Neural cell (in vitro differentiated cells): ENCODE results near the gene ZNF608.

ENCODE experiments used
- EP300 ChIP-seq: fragments of 450-650 bp; conservative IDR thresholded peaks from 2 replicates; pipeline ENCODE4 v1.6.1; 2014; ENCODE audit warnings: antibody characterized with exemption, mild to moderate bottlenecking, moderate library complexity; ENCODE audit not compliant: poor library complexity, severe bottlenecking
- EZH2 ChIP-seq: fragments of 200-600, 300-800 bp; shearing (Covaris generic), sonication (generic); IDR thresholded peaks from 2 replicates; pipeline ENCODE4 v1.6.1; 2014; ENCODE audit warnings: antibody characterized with exemption, low read length, borderline replicate concordance, mild to moderate bottlenecking; ENCODE audit not compliant: insufficient read depth, poor library complexity, severe bottlenecking
- MXI1 ChIP-seq: fragments of 450-650 bp; conservative IDR thresholded peaks from 2 replicates; pipeline ENCODE4 v1.6.1; 2014; ENCODE audit warnings: antibody characterized with exemption, mild to moderate bottlenecking; ENCODE audit not compliant: poor library complexity, severe bottlenecking
- POLR2AphosphoS5 ChIP-seq: IDR thresholded peaks from 2 replicates; pipeline ENCODE4 v1.6.1; 2012
- RAD21 ChIP-seq: fragments of 450-650 bp; conservative IDR thresholded peaks from 2 replicates; pipeline ENCODE4 v1.6.1; 2014; ENCODE audit warnings: antibody characterized with exemption, mild to moderate bottlenecking, moderate library complexity
- SMC3 ChIP-seq: fragments of 450-650 bp; conservative IDR thresholded peaks from 2 replicates; pipeline ENCODE4 v1.6.1; 2014; ENCODE audit warnings: antibody characterized with exemption, mild to moderate bottlenecking, moderate library complexity; ENCODE audit not compliant: poor library complexity
- TAF1 ChIP-seq: IDR thresholded peaks from 2 replicates; pipeline ENCODE4 v1.6.1; 2012; ENCODE audit warnings: low read depth
- TF ChIP-seq, protein P1 (sequence below): fragments of 450-650 bp; IDR thresholded peaks from 2 replicates; pipeline ENCODE4 v1.5.1; 2014; ENCODE audit warnings: antibody characterized with exemption, mild to moderate bottlenecking, moderate library complexity; ENCODE audit not compliant: poor library complexity, severe bottlenecking
- TF ChIP-seq, protein P2 (sequence below): IDR thresholded peaks from 2 replicates; pipeline ENCODE4 v1.6.1; 2012; ENCODE audit warnings: borderline replicate concordance

DNA sequence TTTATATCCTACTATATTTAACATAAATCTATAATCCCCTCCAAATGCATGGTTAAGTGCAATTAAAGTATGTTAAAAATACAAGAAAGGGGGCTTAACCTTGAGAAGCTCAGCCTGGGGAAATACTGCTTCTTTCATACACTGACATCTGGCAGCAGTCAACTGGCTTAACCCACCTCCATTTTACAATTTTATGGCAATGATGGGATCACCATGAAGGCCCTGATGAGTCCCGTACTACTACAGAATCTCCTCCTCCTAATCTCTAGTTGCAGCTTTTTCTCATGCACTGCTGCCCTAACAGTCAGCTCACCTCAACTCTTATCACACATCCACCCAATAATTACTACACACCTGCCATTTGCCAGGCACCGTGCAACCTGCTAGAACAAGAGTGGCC is 40.9 kb downstream of the ZNF608 start:
- TF ChIP-seq, protein P1, sequence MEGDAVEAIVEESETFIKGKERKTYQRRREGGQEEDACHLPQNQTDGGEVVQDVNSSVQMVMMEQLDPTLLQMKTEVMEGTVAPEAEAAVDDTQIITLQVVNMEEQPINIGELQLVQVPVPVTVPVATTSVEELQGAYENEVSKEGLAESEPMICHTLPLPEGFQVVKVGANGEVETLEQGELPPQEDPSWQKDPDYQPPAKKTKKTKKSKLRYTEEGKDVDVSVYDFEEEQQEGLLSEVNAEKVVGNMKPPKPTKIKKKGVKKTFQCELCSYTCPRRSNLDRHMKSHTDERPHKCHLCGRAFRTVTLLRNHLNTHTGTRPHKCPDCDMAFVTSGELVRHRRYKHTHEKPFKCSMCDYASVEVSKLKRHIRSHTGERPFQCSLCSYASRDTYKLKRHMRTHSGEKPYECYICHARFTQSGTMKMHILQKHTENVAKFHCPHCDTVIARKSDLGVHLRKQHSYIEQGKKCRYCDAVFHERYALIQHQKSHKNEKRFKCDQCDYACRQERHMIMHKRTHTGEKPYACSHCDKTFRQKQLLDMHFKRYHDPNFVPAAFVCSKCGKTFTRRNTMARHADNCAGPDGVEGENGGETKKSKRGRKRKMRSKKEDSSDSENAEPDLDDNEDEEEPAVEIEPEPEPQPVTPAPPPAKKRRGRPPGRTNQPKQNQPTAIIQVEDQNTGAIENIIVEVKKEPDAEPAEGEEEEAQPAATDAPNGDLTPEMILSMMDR = no peak
- TF ChIP-seq POLR2AphosphoS5 = no peak
- no peak for TF ChIP-seq RAD21
- no peak for TF ChIP-seq TAF1
- TF ChIP-seq SMC3 = no peak
- no peak for TF ChIP-seq EZH2
- TF ChIP-seq EP300 = no peak
- TF ChIP-seq, protein P2, sequence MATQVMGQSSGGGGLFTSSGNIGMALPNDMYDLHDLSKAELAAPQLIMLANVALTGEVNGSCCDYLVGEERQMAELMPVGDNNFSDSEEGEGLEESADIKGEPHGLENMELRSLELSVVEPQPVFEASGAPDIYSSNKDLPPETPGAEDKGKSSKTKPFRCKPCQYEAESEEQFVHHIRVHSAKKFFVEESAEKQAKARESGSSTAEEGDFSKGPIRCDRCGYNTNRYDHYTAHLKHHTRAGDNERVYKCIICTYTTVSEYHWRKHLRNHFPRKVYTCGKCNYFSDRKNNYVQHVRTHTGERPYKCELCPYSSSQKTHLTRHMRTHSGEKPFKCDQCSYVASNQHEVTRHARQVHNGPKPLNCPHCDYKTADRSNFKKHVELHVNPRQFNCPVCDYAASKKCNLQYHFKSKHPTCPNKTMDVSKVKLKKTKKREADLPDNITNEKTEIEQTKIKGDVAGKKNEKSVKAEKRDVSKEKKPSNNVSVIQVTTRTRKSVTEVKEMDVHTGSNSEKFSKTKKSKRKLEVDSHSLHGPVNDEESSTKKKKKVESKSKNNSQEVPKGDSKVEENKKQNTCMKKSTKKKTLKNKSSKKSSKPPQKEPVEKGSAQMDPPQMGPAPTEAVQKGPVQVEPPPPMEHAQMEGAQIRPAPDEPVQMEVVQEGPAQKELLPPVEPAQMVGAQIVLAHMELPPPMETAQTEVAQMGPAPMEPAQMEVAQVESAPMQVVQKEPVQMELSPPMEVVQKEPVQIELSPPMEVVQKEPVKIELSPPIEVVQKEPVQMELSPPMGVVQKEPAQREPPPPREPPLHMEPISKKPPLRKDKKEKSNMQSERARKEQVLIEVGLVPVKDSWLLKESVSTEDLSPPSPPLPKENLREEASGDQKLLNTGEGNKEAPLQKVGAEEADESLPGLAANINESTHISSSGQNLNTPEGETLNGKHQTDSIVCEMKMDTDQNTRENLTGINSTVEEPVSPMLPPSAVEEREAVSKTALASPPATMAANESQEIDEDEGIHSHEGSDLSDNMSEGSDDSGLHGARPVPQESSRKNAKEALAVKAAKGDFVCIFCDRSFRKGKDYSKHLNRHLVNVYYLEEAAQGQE = no peak
- no peak for TF ChIP-seq MXI1
